GM23338 (cell line): Measurements from ENCODE around the gene UBASH3A. TPM values are rescaled to one million over a fixed set of nuclear protein-coding genes. Genes with fewer than 3 reads are reported as not detected.

Experiments used
- ATAC-seq: fragments of 200-7000 bp; cut with Tn5 transposase; 3 replicates; pipeline ENCODE4 v1.9.1; 2020
- DNase-seq: peaks from one replicate; pipeline ENCODE4 v3.0.0-alpha.2; 2015; ENCODE audit warnings: low spot score
- H2AFZ ChIP-seq: fragments of 200-600 bp; sonication (generic); 2 replicates; pipeline ENCODE4 v1.8.0; 2016; ENCODE audit warnings: antibody characterized with exemption, mild to moderate bottlenecking, moderate library complexity
- H3F3A ChIP-seq: fragments of 200-600 bp; sonication (generic); replicated peaks from 2 replicates; pipeline ENCODE4 v1.8.0; 2017; ENCODE audit warnings: antibody characterized with exemption, mixed run types, low read depth
- H3K27ac ChIP-seq: fragments of 200-600 bp; sonication (generic); 2 replicates; pipeline ENCODE4 v1.6.1; 2016; ENCODE audit warnings: low read depth
- H3K27me3 ChIP-seq: fragments of 200-600 bp; sonication (generic); 2 replicates; pipeline ENCODE4 v1.8.0; 2016; ENCODE audit warnings: mild to moderate bottlenecking, mixed run types, moderate library complexity; ENCODE audit not compliant: insufficient read depth
- H3K36me3 ChIP-seq: fragments of 200-600 bp; sonication (generic); 2 replicates; pipeline ENCODE4 v1.8.0; 2016; ENCODE audit warnings: mild to moderate bottlenecking; ENCODE audit not compliant: insufficient read depth
- H3K4me1 ChIP-seq: fragments of 200-600 bp; sonication (generic); 2 replicates; pipeline ENCODE4 v1.8.0; 2016; ENCODE audit warnings: mild to moderate bottlenecking, moderate library complexity; ENCODE audit not compliant: insufficient read depth
- H3K4me2 ChIP-seq: fragments of 200-600 bp; sonication (generic); 2 replicates; pipeline ENCODE4 v1.7.1; 2017; ENCODE audit warnings: mixed run types
- H3K4me3 ChIP-seq: fragments of 200-600 bp; sonication (generic); 2 replicates; pipeline ENCODE4 v1.6.1; 2016; ENCODE audit warnings: mixed run types
- H3K79me2 ChIP-seq: fragments of 200-600 bp; sonication (generic); replicated peaks from 2 replicates; pipeline ENCODE4 v1.8.0; 2017; ENCODE audit warnings: mild to moderate bottlenecking; ENCODE audit not compliant: insufficient read depth
- H3K9me2 ChIP-seq: fragments of 200-600 bp; sonication (generic); 2 replicates; pipeline ENCODE4 v1.8.0; 2017; ENCODE audit not compliant: insufficient read depth
- H4K20me1 ChIP-seq: fragments of 200-600 bp; sonication (generic); replicated peaks from 2 replicates; pipeline ENCODE4 v1.8.0; 2017; ENCODE audit warnings: mild to moderate bottlenecking; ENCODE audit not compliant: insufficient read depth
- H3K27ac Mint-ChIP-seq: 2 replicates; pipeline ENCODE4 v1.8.0; 2020; ENCODE audit warnings: inconsistent platforms, mild to moderate bottlenecking, moderate library complexity, mixed read lengths
- H3K27me3 Mint-ChIP-seq: 3 replicates; pipeline ENCODE4 v1.8.0; 2022; ENCODE audit warnings: low read depth, mild to moderate bottlenecking, moderate library complexity, mixed read lengths, inconsistent platforms; ENCODE audit not compliant: insufficient read depth, poor library complexity
- H3K36me3 Mint-ChIP-seq: 3 replicates; pipeline ENCODE4 v1.8.0; 2021; ENCODE audit warnings: low read depth, mild to moderate bottlenecking, inconsistent platforms, moderate library complexity, mixed read lengths
- H3K4me1 Mint-ChIP-seq: 3 replicates; pipeline ENCODE4 v1.8.0; 2020; ENCODE audit warnings: mild to moderate bottlenecking, inconsistent platforms, mixed read lengths
- H3K4me3 Mint-ChIP-seq: 3 replicates; pipeline ENCODE4 v1.8.0; 2021; ENCODE audit warnings: moderate library complexity, mild to moderate bottlenecking, inconsistent platforms, mixed read lengths
- H3K9me3 Mint-ChIP-seq: 3 replicates; pipeline ENCODE4 v1.8.0; 2020; ENCODE audit warnings: moderate library complexity, mild to moderate bottlenecking, inconsistent platforms, mixed read lengths
- CREB1 ChIP-seq: fragments of 250-450 bp; sonication (Bioruptor Pico); IDR thresholded peaks from 2 replicates; pipeline ENCODE4 v1.5.0; 2020; ENCODE audit warnings: low read depth, mild to moderate bottlenecking, moderate library complexity
- EZH2 ChIP-seq: fragments of 200-600 bp; sonication (generic); IDR thresholded peaks from one replicate; pipeline ENCODE4 v1.8.0; 2017; ENCODE audit warnings: antibody characterized with exemption, mild to moderate bottlenecking, low read depth; ENCODE audit not compliant: unreplicated experiment
- EZH2phosphoT487 ChIP-seq: fragments of 200-600 bp; sonication (generic); IDR thresholded peaks from one replicate; pipeline ENCODE4 v1.8.1; 2018; ENCODE audit warnings: antibody characterized with exemption; ENCODE audit not compliant: unreplicated experiment
- JUNB ChIP-seq: IDR thresholded peaks from one replicate; pipeline ENCODE4 v1.6.1; 2016; ENCODE audit warnings: antibody characterized with exemption; ENCODE audit not compliant: unreplicated experiment
- NANOG ChIP-seq: IDR thresholded peaks from 2 replicates; pipeline ENCODE4 v1.6.1; 2016; ENCODE audit warnings: antibody characterized with exemption, borderline replicate concordance
- POLR2AphosphoS5 ChIP-seq: IDR thresholded peaks from 2 replicates; pipeline ENCODE4 v1.6.1; 2016; ENCODE audit warnings: antibody characterized with exemption, low read depth
- STAT1 ChIP-seq: IDR thresholded peaks from one replicate; pipeline ENCODE4 v1.6.1; 2016; ENCODE audit warnings: antibody characterized with exemption; ENCODE audit not compliant: unreplicated experiment
- ZNF114 ChIP-seq: fragments of 250-450 bp; sonication (Bioruptor Pico); IDR thresholded peaks from 2 replicates; pipeline ENCODE4 v1.5.0; 2020; ENCODE audit warnings: mild to moderate bottlenecking, moderate library complexity
- ZNF331 ChIP-seq: fragments of 250-450 bp; sonication (Bioruptor Pico); IDR thresholded peaks from 2 replicates; pipeline ENCODE4 v1.5.0; 2020; ENCODE audit warnings: low read depth, mild to moderate bottlenecking, moderate library complexity
- polyA plus RNA-seq: library from polyadenylated mRNA; unstranded; fragments of >200 nt; fragmentation: Nextera tagmentation; extraction: Ambion mirVana; gene quantifications from 2 replicates; pipeline ENCODE4 v1.2.1, GENCODE V29; 2016
- total RNA-seq: library from RNA; depleted of rRNA; stranded (reverse); fragments of >200 nt; shearing (Covaris generic); gene quantifications from 2 replicates; pipeline ENCODE4 v1.2.3, GENCODE V29; 2014
- TF ChIP-seq, protein P1 (sequence below): fragments of 250-450 bp; sonication (Bioruptor Pico); IDR thresholded peaks from 2 replicates; pipeline ENCODE4 v1.5.0; 2020; ENCODE audit warnings: mild to moderate bottlenecking, moderate library complexity
- TF ChIP-seq, protein P2 (sequence below), 2 experiments: fragments of 200-600 bp in 1 of 2; sonication (generic) in 1 of 2; conservative IDR thresholded peaks; 2 replicates each; pipeline versions ENCODE4 v1.5.1 to v1.6.1; 2016 to 2017; ENCODE audit warnings: antibody characterized with exemption in 2 of 2, low read depth in 2 of 2, mild to moderate bottlenecking in 2 of 2, moderate library complexity in 1 of 2
- TF ChIP-seq, protein P3 (sequence below): IDR thresholded peaks from one replicate; pipeline ENCODE4 v1.6.1; 2018; ENCODE audit warnings: antibody characterized with exemption; ENCODE audit not compliant: unreplicated experiment
- TF ChIP-seq, protein P4 (sequence below): IDR thresholded peaks from 2 replicates; pipeline ENCODE4 v1.6.1; 2016; ENCODE audit warnings: antibody characterized with exemption

UBASH3A gene
- total and polyA plus RNA-seq, 2 experiments from 2014 or later = not detected

DNA sequence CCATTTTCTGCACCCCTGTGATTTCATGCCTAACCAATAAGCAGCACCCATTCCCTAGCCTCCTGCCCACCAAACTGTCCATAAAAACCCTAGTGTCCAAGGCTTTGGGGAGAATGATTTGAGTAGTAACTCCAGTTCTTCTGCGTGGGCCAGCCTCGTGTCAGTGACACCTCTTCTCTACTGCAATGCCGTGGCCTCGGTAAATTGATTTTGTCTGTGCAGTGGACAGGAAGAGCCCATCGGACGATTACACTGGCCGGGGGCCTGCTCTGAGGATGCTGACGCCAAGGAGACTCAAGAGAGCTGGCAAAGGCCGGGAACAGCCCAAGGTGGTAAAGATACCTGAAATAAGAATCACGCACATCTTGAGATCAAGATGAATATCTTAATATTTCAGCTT lies 63.0 kb downstream of the UBASH3A start:
- Histone ChIP-seq H3K27ac (no peak overlapping the region), H3K4me3 (no peak overlapping the region), H3K4me2 (no peak overlapping the region), H3K4me1 (peaks cover 17% of the 10 kb centered on the region), H3K27me3 (no peaks in the 10 kb centered on the region), H3K79me2 (no peaks in the 10 kb centered on the region), H2AFZ (no peak overlapping the region), H3F3A (no peaks in the 10 kb centered on the region), H3K36me3 (no peaks in the 10 kb centered on the region), H4K20me1 (no peaks in the 10 kb centered on the region), H3K9me2 (peaks cover 1% of the 10 kb centered on the region; the same call in 1 of the 2 replicates)
- no peak for DNase-seq
- peaks cover 46% of the 10 kb centered on the region for H3K4me1 Mint-ChIP-seq
- TF ChIP-seq JUNB (no peak), CREB1 (CRISPR knock-in tag) (no peak), ZNF114 (CRISPR knock-in tag) (no peak), EZH2 (no peak), EZH2phosphoT487 (no peak), ZNF331 (no peak), STAT1 (no peak), NANOG (no peak), POLR2AphosphoS5 (no peak)
- TF ChIP-seq, protein P1, sequence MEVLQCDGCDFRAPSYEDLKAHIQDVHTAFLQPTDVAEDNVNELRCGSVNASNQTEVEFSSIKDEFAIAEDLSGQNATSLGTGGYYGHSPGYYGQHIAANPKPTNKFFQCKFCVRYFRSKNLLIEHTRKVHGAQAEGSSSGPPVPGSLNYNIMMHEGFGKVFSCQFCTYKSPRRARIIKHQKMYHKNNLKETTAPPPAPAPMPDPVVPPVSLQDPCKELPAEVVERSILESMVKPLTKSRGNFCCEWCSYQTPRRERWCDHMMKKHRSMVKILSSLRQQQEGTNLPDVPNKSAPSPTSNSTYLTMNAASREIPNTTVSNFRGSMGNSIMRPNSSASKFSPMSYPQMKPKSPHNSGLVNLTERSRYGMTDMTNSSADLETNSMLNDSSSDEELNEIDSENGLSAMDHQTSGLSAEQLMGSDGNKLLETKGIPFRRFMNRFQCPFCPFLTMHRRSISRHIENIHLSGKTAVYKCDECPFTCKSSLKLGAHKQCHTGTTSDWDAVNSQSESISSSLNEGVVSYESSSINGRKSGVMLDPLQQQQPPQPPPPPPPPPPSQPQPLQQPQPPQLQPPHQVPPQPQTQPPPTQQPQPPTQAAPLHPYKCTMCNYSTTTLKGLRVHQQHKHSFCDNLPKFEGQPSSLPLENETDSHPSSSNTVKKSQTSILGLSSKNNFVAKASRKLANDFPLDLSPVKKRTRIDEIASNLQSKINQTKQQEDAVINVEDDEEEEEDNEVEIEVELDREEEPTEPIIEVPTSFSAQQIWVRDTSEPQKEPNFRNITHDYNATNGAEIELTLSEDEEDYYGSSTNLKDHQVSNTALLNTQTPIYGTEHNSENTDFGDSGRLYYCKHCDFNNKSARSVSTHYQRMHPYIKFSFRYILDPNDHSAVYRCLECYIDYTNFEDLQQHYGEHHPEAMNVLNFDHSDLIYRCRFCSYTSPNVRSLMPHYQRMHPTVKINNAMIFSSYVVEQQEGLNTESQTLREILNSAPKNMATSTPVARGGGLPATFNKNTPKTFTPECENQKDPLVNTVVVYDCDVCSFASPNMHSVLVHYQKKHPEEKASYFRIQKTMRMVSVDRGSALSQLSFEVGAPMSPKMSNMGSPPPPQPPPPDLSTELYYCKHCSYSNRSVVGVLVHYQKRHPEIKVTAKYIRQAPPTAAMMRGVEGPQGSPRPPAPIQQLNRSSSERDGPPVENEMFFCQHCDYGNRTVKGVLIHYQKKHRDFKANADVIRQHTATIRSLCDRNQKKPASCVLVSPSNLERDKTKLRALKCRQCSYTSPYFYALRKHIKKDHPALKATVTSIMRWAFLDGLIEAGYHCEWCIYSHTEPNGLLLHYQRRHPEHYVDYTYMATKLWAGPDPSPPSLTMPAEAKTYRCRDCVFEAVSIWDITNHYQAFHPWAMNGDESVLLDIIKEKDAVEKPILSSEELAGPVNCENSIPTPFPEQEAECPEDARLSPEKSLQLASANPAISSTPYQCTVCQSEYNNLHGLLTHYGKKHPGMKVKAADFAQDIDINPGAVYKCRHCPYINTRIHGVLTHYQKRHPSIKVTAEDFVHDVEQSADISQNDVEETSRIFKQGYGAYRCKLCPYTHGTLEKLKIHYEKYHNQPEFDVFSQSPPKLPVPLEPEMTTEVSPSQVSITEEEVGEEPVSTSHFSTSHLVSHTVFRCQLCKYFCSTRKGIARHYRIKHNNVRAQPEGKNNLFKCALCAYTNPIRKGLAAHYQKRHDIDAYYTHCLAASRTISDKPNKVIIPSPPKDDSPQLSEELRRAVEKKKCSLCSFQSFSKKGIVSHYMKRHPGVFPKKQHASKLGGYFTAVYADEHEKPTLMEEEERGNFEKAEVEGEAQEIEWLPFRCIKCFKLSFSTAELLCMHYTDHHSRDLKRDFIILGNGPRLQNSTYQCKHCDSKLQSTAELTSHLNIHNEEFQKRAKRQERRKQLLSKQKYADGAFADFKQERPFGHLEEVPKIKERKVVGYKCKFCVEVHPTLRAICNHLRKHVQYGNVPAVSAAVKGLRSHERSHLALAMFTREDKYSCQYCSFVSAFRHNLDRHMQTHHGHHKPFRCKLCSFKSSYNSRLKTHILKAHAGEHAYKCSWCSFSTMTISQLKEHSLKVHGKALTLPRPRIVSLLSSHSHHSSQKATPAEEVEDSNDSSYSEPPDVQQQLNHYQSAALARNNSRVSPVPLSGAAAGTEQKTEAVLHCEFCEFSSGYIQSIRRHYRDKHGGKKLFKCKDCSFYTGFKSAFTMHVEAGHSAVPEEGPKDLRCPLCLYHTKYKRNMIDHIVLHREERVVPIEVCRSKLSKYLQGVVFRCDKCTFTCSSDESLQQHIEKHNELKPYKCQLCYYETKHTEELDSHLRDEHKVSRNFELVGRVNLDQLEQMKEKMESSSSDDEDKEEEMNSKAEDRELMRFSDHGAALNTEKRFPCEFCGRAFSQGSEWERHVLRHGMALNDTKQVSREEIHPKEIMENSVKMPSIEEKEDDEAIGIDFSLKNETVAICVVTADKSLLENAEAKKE (CRISPR knock-in tag) = no peak
- TF ChIP-seq, protein P2, sequence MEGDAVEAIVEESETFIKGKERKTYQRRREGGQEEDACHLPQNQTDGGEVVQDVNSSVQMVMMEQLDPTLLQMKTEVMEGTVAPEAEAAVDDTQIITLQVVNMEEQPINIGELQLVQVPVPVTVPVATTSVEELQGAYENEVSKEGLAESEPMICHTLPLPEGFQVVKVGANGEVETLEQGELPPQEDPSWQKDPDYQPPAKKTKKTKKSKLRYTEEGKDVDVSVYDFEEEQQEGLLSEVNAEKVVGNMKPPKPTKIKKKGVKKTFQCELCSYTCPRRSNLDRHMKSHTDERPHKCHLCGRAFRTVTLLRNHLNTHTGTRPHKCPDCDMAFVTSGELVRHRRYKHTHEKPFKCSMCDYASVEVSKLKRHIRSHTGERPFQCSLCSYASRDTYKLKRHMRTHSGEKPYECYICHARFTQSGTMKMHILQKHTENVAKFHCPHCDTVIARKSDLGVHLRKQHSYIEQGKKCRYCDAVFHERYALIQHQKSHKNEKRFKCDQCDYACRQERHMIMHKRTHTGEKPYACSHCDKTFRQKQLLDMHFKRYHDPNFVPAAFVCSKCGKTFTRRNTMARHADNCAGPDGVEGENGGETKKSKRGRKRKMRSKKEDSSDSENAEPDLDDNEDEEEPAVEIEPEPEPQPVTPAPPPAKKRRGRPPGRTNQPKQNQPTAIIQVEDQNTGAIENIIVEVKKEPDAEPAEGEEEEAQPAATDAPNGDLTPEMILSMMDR (conservative IDR thresholded peaks at IDR 0.05; ENCODE audit: low read depth in 2 of 2) = no peak
- TF ChIP-seq, protein P3, sequence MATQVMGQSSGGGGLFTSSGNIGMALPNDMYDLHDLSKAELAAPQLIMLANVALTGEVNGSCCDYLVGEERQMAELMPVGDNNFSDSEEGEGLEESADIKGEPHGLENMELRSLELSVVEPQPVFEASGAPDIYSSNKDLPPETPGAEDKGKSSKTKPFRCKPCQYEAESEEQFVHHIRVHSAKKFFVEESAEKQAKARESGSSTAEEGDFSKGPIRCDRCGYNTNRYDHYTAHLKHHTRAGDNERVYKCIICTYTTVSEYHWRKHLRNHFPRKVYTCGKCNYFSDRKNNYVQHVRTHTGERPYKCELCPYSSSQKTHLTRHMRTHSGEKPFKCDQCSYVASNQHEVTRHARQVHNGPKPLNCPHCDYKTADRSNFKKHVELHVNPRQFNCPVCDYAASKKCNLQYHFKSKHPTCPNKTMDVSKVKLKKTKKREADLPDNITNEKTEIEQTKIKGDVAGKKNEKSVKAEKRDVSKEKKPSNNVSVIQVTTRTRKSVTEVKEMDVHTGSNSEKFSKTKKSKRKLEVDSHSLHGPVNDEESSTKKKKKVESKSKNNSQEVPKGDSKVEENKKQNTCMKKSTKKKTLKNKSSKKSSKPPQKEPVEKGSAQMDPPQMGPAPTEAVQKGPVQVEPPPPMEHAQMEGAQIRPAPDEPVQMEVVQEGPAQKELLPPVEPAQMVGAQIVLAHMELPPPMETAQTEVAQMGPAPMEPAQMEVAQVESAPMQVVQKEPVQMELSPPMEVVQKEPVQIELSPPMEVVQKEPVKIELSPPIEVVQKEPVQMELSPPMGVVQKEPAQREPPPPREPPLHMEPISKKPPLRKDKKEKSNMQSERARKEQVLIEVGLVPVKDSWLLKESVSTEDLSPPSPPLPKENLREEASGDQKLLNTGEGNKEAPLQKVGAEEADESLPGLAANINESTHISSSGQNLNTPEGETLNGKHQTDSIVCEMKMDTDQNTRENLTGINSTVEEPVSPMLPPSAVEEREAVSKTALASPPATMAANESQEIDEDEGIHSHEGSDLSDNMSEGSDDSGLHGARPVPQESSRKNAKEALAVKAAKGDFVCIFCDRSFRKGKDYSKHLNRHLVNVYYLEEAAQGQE = no peak
- TF ChIP-seq, protein P4, sequence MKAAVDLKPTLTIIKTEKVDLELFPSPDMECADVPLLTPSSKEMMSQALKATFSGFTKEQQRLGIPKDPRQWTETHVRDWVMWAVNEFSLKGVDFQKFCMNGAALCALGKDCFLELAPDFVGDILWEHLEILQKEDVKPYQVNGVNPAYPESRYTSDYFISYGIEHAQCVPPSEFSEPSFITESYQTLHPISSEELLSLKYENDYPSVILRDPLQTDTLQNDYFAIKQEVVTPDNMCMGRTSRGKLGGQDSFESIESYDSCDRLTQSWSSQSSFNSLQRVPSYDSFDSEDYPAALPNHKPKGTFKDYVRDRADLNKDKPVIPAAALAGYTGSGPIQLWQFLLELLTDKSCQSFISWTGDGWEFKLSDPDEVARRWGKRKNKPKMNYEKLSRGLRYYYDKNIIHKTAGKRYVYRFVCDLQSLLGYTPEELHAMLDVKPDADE = no peak
- no peak for ATAC-seq
- H3K9me3 Mint-ChIP-seq = no peaks in the 10 kb centered on the region; the same call in 2 of the 3 replicates
- no peaks in the 10 kb centered on the region for H3K36me3 Mint-ChIP-seq
- H3K27ac Mint-ChIP-seq = no peak overlapping the region
- no peak overlapping the region for H3K4me3 Mint-ChIP-seq
- H3K27me3 Mint-ChIP-seq = peaks cover 9% of the 10 kb centered on the region
